ENCODE results near the gene USP44. TPM values are rescaled to one million over a fixed set of nuclear protein-coding genes. Genes with fewer than 3 reads are reported as not detected.
"Not testable (repeated sequence)": the region's sequence is repeated elsewhere in the genome, so short reads cannot be mapped to it uniquely, and the experiment has no call there.

The USP44 gene
- total and polyA plus RNA-seq, 3 experiments from 2014 or later: 3.2 to 7.1 (median 5.8) TPM

GRCh38 chr12:95582230-95583058 lies 31.2 kb upstream of the USP44 start:
- CTCF ChIA-PET: no interaction called here
- H3K4me3 ChIP-seq (ENCODE audit: low read length): no peak overlapping the region
- Mint-ChIP-seq H3K4me3 (no peak overlapping the region), H3K9me3 (no peaks in the 10 kb centered on the region), H3K4me1 (no peaks in the 10 kb centered on the region), H3K27ac (no peak overlapping the region), H3K36me3 (no peaks in the 10 kb centered on the region), H3K27me3 (peaks cover 9 to 15% of the 10 kb centered on the region in 2 donors)
- no peaks in the 10 kb centered on the region for H3K4me1 ChIP-seq (ENCODE audit: insufficient read depth, low read length)
- H3K27me3 ChIP-seq (ENCODE audit: insufficient read depth, low read length, poor library complexity, severe bottlenecking): no peaks in the 10 kb centered on the region
- POLR2A ChIA-PET: no interaction called here
- H3K36me3 ChIP-seq (ENCODE audit: insufficient read depth, low read length): no peaks in the 10 kb centered on the region
- DNase-seq: no peak
- H3K27ac ChIP-seq (ENCODE audit: low read depth, low read length): no peak overlapping the region
- H3K9me3 ChIP-seq (ENCODE audit: low read length): no peaks in the 10 kb centered on the region

GRCh38 chr12:95577820-95578219 lies 26.5 kb upstream of the USP44 start:
- no peaks in the 10 kb centered on the region for H3K4me1 ChIP-seq (ENCODE audit: insufficient read depth, low read length)
- no peaks in the 10 kb centered on the region for H3K36me3 ChIP-seq (ENCODE audit: insufficient read depth, low read length)
- POLR2A ChIA-PET: no interaction called here
- no peaks in the 10 kb centered on the region for H3K9me3 ChIP-seq (ENCODE audit: low read length)
- Mint-ChIP-seq H3K4me1 (no peaks in the 10 kb centered on the region), H3K27ac (no peak overlapping the region), H3K9me3 (no peaks in the 10 kb centered on the region), H3K27me3 (peaks cover 7 to 14% of the 10 kb centered on the region in 2 donors), H3K36me3 (no peaks in the 10 kb centered on the region), H3K4me3 (no peak overlapping the region)
- DNase-seq: no peak
- no peaks in the 10 kb centered on the region for H3K27me3 ChIP-seq (ENCODE audit: insufficient read depth, low read length, poor library complexity, severe bottlenecking)
- H3K4me3 ChIP-seq (ENCODE audit: low read length): no peak overlapping the region
- no peak overlapping the region for H3K27ac ChIP-seq (ENCODE audit: low read depth, low read length)
- CTCF ChIA-PET: no interaction called here

DNA sequence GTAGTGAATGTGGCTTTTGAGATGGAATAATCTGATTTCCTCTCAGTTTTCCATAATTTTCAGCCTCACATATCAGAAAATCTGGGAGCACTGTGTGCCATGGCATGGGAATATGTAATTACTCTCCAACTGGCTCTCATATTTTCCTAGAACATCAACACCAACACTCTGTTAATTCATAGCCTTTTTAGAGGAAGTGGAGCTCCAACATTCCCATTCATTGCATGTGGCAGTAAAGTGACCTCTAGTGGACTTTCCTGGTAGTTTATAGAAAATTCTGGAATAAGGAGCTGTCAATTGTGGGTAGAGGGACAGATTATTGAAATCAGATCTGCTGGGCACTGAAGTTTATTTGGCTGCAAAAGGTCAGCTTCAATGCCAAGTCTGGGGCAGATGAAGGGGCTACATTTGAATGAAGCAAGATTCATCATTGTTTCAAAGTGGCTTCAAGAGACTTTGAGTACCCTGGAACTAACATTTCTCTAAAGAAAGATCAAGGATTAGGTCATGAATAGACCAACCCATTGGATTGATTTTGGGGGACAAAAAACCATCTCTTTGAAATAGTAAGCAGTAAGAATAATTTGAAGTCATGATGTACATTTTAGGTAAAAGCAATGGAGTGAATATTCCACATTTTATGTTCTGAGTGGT lies 23.6 kb upstream of the USP44 start:
- Histone ChIP-seq H3K27ac (ENCODE audit: low read depth, low read length) (no peak overlapping the region), H3K27me3 (ENCODE audit: insufficient read depth, low read length, poor library complexity, severe bottlenecking) (no peaks in the 10 kb centered on the region), H3K4me1 (ENCODE audit: insufficient read depth, low read length) (no peaks in the 10 kb centered on the region), H3K9me3 (ENCODE audit: low read length) (no peaks in the 10 kb centered on the region), H3K4me3 (ENCODE audit: low read length) (no peak overlapping the region), H3K36me3 (ENCODE audit: insufficient read depth, low read length) (no peaks in the 10 kb centered on the region)
- Mint-ChIP-seq H3K4me3 (no peak overlapping the region), H3K9me3 (no peaks in the 10 kb centered on the region), H3K27ac (peak overlapping the region in 1 of 8 donors; percentile 13), H3K4me1 (peaks cover 0 to 6% (median 0%) of the 10 kb centered on the region in 3 donors), H3K36me3 (no peaks in the 10 kb centered on the region), H3K27me3 (peaks cover 7 to 14% of the 10 kb centered on the region in 2 donors)
- POLR2A ChIA-PET: no interaction called here
- CTCF ChIA-PET: no interaction called here
- no peak for DNase-seq

DNA sequence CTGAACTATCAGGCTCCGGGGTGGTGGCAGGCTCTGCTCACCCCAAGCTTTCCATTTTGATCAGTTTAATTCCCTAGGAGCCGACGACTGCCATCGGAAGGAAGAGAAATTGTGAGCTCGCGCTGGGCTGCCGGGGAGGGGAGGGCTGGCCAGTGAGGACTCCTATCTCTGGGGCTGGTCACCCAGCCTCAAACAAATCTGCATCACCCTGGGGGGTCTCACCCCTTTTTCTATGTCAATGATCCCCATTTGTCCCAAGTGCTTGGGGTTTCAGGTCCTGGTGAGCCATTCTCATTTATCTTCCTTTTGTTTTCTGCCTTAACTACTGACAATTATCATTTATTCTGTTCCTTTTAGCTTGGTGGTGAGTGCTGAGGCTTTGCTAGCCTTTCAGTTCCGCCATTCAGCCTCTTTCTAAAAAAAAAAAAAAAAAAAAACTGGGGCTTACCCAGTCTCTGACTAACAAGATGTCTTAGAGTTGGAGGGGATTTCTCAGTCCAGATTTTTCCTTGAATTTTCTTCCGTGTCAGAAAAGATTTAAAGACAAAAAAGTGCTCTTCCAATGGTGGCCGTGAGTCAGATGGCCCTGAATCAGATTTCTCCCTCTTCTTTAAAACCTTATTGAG lies 22.8 kb upstream of the USP44 start:
- Histone ChIP-seq H3K27ac (ENCODE audit: low read depth, low read length) (no peak overlapping the region), H3K4me3 (ENCODE audit: low read length) (no peak overlapping the region), H3K27me3 (ENCODE audit: insufficient read depth, low read length, poor library complexity, severe bottlenecking) (no peaks in the 10 kb centered on the region), H3K4me1 (ENCODE audit: insufficient read depth, low read length) (no peaks in the 10 kb centered on the region), H3K9me3 (ENCODE audit: low read length) (no peaks in the 10 kb centered on the region), H3K36me3 (ENCODE audit: insufficient read depth, low read length) (no peaks in the 10 kb centered on the region)
- POLR2A ChIA-PET: no interaction called here
- Mint-ChIP-seq H3K27ac (peak overlapping the region in 1 of 8 donors; percentile 24), H3K4me1 (peaks cover 0 to 6% (median 0%) of the 10 kb centered on the region in 3 donors), H3K27me3 (peaks cover 6 to 12% of the 10 kb centered on the region in 2 donors), H3K9me3 (no peaks in the 10 kb centered on the region), H3K4me3 (peak overlapping the region in 1 of 7 donors; percentile 17), H3K36me3 (no peaks in the 10 kb centered on the region)
- no peak for DNase-seq
- CTCF ChIA-PET: no interaction called here

DNA sequence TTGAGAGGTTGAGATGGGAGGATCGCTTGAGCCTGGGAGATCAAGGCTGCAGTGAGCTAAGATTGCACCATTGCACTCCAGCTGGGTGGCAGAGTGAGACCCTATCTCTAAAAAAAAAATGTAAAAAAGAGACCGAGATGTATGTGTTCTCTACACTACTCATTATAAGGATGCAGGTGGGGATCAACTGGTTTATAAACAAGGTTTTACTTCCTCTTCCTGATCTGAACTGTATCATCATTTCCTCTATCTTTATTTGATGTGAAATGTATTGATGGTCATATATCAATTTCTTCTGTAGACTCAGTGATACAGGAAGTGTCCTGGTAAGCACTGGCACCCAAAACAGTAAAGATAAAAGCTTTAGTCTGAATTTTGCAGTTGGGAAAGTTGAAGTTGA lies 20.1 kb upstream of the USP44 start:
- Histone ChIP-seq H3K4me1 (ENCODE audit: insufficient read depth, low read length) (no peaks in the 10 kb centered on the region), H3K36me3 (ENCODE audit: insufficient read depth, low read length) (no peaks in the 10 kb centered on the region), H3K9me3 (ENCODE audit: low read length) (no peaks in the 10 kb centered on the region), H3K27ac (ENCODE audit: low read depth, low read length) (no peak overlapping the region), H3K4me3 (ENCODE audit: low read length) (no peak overlapping the region), H3K27me3 (ENCODE audit: insufficient read depth, low read length, poor library complexity, severe bottlenecking) (no peaks in the 10 kb centered on the region)
- Mint-ChIP-seq H3K36me3 (no peaks in the 10 kb centered on the region), H3K4me1 (peaks cover 0 to 14% (median 3%) of the 10 kb centered on the region in 3 donors), H3K4me3 (no peak overlapping the region), H3K9me3 (no peaks in the 10 kb centered on the region), H3K27ac (no peak overlapping the region), H3K27me3 (peaks cover 3 to 11% of the 10 kb centered on the region in 2 donors)
- POLR2A ChIA-PET: interaction anchor here (0.6 kb wide), 2 partner anchors 11 to 17 kb away, joined by 3 to 8 read pairs; no protein-coding TSS in a partner anchor
- CTCF ChIA-PET: interaction anchor here (1.7 kb wide), 1 partner anchor 14 kb away, joined by 3 read pairs; no protein-coding TSS in a partner anchor
- no peak for DNase-seq

- H3K4me1 Mint-ChIP-seq: peaks cover 0 to 14% (median 3%) of the 10 kb centered on the region in 3 donors
- POLR2A ChIA-PET; H3K4me3 Mint-ChIP-seq; H3K36me3 ChIP-seq (ENCODE audit: insufficient read depth, low read length); H3K27me3 Mint-ChIP-seq; CTCF ChIA-PET; DNase-seq; H3K9me3 Mint-ChIP-seq; H3K27ac ChIP-seq (ENCODE audit: low read depth, low read length); H3K4me3 ChIP-seq (ENCODE audit: low read length); H3K27me3 ChIP-seq (ENCODE audit: insufficient read depth, low read length, poor library complexity, severe bottlenecking); H3K9me3 ChIP-seq (ENCODE audit: low read length); H3K4me1 ChIP-seq (ENCODE audit: insufficient read depth, low read length); H3K36me3 Mint-ChIP-seq: not testable (repeated sequence)
- H3K27ac Mint-ChIP-seq: peak overlapping the region in 1 of 8 donors; percentile 3
These were observed 16.8 kb upstream of the USP44 start for GRCh38 chr12:95568045-95568444.

GRCh38 chr12:95557625-95558024 lies 6.3 kb upstream of the USP44 start:
- H3K4me1 ChIP-seq (ENCODE audit: insufficient read depth, low read length): peaks cover 11% of the 10 kb centered on the region
- Mint-ChIP-seq H3K4me3 (no peak overlapping the region), H3K4me1 (peaks cover 0 to 20% (median 0%) of the 10 kb centered on the region in 3 donors), H3K9me3 (no peaks in the 10 kb centered on the region), H3K27me3 (peaks cover 2 to 4% of the 10 kb centered on the region in 2 donors), H3K27ac (no peak overlapping the region), H3K36me3 (no peaks in the 10 kb centered on the region)
- no peaks in the 10 kb centered on the region for H3K27me3 ChIP-seq (ENCODE audit: insufficient read depth, low read length, poor library complexity, severe bottlenecking)
- H3K9me3 ChIP-seq (ENCODE audit: low read length): no peaks in the 10 kb centered on the region
- no peak overlapping the region for H3K4me3 ChIP-seq (ENCODE audit: low read length)
- no peak for DNase-seq
- POLR2A ChIA-PET: no interaction called here
- H3K27ac ChIP-seq (ENCODE audit: low read depth, low read length): no peak overlapping the region
- CTCF ChIA-PET: interaction anchor here (1.2 kb wide), 1 partner anchor 14 kb away, joined by 3 read pairs; no protein-coding TSS in a partner anchor
- no peaks in the 10 kb centered on the region for H3K36me3 ChIP-seq (ENCODE audit: insufficient read depth, low read length)
